CD4-positive, alpha-beta T cell treated with Interleukin-6 at 100 ng/mL for 8 hours (primary cell): ENCODE data around the gene HOXC12.

Experiments used
- DNase-seq: peaks from one replicate; pipeline ENCODE4 v3.0.0-alpha.2; 2020; ENCODE audit warnings: mixed read lengths, low spot score

The HOXC12 gene, protein sequence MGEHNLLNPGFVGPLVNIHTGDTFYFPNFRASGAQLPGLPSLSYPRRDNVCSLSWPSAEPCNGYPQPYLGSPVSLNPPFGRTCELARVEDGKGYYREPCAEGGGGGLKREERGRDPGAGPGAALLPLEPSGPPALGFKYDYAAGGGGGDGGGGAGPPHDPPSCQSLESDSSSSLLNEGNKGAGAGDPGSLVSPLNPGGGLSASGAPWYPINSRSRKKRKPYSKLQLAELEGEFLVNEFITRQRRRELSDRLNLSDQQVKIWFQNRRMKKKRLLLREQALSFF

GRCh38 chr12:53954694-53955035 is at the start of gene HOXC12:
TSS of gene HOXC12 (plus strand) at chr12:53954903. CDS start at chr12:53954930, 27 bp downstream.
- no peak for DNase-seq

- no peak for DNase-seq
These were observed 47.6 kb upstream of the HOXC12 start for GRCh38 chr12:53907103-53907502.

- DNase-seq, result no peak
These were observed 37.7 kb upstream of the HOXC12 start for GRCh38 chr12:53916788-53917655.

- DNase-seq, result no peak
These were observed 29.9 kb upstream of the HOXC12 start for GRCh38 chr12:53924521-53925405.

- no peak for DNase-seq
These were observed 27.3 kb upstream of the HOXC12 start for GRCh38 chr12:53927220-53928029.

DNA sequence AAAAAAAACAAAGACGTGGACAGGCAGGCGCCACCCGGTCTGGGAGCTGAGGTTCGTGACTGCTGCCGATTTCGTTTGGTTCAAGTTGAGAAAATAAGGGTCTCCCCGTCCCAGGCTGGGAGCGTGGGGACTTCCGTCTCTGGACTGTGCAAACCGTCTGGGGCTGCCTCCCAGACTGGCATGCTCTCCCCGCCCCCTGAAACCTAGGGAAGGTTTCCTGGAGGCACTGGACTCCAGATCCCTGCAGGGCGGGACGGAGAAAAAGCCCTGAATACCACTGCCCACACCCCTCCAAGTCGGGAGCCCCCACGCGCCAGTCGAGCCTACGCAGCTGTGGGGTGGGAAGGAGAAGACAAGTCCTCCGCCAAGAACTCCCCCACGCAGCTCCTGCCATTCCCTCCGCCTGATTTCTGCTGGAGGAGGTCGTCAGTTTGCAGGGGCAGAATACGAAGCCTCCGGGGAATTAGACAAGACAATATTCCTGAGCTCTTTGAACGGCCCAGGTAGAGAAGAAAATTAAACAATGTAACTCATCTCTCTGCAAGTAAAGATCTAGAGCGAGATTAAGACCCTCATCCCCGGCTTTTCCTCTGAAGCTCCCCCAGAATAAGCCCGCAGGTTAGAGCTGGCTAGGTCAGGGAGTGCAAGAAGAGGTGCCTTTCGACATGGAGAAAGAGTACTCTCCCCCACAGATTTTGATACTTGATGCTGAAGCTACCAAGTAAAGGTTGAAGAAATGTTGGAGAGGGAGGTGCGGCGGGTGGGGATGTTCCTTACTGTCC is 26.5 kb upstream of the HOXC12 start:
- DNase-seq, result no peak

GRCh38 chr12:53929527-53929926 is 25.2 kb upstream of the HOXC12 start:
- no peak for DNase-seq

- no peak for DNase-seq
These were observed 24.0 kb upstream of the HOXC12 start for GRCh38 chr12:53930591-53931255.

DNA sequence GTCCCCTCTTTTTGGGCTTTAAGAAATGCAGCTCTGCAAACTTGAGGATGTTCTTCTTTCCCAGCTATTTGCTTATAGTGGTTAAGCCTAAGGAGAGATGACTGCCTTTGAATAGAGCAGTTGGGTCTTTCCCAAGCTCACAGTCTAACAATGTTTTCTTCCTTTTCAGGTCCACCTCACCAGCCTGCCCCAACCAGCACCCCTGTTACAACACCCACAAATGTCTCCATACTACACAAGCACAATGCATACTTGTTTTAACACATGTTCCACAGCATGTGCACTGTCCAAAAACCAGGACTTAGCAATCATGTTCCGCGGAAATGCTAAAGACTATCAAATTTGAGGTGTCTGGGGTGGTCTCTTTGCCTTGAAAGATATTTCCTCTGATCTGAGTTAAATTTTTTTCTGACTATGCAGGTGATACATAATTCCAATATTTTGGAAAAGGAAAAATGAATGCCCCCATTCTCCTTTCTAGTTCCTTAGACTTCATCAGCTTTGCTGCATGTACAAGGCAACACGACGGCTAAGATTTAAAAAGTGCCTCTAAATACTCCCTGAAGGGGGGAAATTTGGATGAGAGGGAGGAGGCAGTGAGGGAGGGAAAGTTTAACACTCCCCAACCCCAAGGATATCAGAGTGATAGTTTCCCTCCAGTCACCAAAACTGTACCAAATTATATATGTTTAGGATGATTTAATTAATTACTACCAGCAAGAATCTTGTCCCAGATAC is 22.7 kb upstream of the HOXC12 start:
- DNase-seq, result no peak

- DNase-seq, result no peak
These were observed 21.8 kb upstream of the HOXC12 start for GRCh38 chr12:53932915-53933314.

GRCh38 chr12:53935383-53936341 is 19.0 kb upstream of the HOXC12 start:
- DNase-seq, result no peak

GRCh38 chr12:53937099-53937498 is 17.6 kb upstream of the HOXC12 start:
- no peak for DNase-seq

DNA sequence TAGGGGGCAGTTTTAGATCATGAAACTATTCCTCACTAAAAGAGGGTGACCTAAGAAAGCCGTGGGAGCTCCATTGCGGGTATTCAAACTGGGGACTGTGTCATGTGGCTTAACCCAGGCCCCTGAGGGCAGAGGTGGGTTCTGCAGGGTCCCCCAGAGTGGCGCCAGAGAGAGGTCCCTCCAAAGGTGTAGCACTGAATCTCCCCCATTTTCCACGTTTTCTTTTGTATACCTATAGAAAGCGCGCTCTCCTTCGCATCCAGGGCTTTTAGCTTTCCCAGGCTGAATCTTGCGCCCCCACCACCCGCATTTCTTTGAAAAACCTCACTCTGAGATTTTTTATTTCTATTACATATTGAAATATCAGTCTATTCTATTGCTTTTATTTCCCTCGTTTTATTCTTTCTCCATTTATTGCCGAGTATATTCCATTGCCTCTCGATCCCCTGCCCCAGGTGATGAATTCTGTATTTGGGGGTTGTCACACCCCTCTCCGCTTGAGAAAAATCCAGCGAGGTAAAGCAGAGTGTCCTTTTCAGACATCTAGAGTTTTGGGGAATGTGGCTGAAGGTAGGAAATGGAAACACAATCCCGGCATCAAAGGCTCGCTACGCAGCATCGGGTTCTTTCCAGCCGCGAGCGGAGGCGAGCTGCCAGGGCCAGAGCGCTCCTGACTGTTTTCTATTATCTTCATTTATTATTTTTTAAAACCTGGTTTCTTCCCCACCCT is 16.9 kb upstream of the HOXC12 start:
- DNase-seq, result no peak

GRCh38 chr12:53938326-53939140 is 16.2 kb upstream of the HOXC12 start, which contains the start of gene HOXC13:
TSS of gene HOXC13 (plus strand) at chr12:53938831. CDS start at chr12:53938907, 76 bp downstream.
- DNase-seq, result no peak

GRCh38 chr12:53939141-53940108 is 15.3 kb upstream of the HOXC12 start:
- DNase-seq, result no peak
